ENCODE measurements around the gene FAM221B. TPM values are rescaled to one million over a fixed set of nuclear protein-coding genes. Genes with fewer than 3 reads are reported as not detected.

FAM221B gene
- total RNA-seq, 6 donors from 2014 or later = 0.10 to 0.15 TPM; not detected in 4

GRCh38 chr9:35835216-35835632, 6.7 kb upstream of the FAM221B start:
- no peak overlapping the region for H3K4me3 ChIP-seq
- TF ChIP-seq POLR2A (IDR thresholded peaks at IDR 0.05) = no peak
- TF ChIP-seq EP300 (IDR thresholded peaks at IDR 0.05) = no peak
- TF ChIP-seq POLR2AphosphoS5 (IDR thresholded peaks at IDR 0.05) = no peak
- TF ChIP-seq CTCF (IDR thresholded peaks at IDR 0.05) = peak in 3 of 6 experiments; percentile 14 to 21 (median 20)
- ATAC-seq (ENCODE audit: low FRiP score in 2 of 2) (peak in 1 of 2 donors; percentile 54), DNase-seq (peak; percentile 49 to 59)
- peak overlapping the region in 1 of 4 donors; percentile 60 for H3K27ac ChIP-seq
- WGBS, 2 donors = 97 to 100% methylated on average over 1 to 3 of the region's 3 CpGs
- peaks cover 29 to 46% (median 36%) of the 10 kb centered on the region in 4 donors for H3K4me1 ChIP-seq
- H3K36me3 ChIP-seq = no peaks in the 10 kb centered on the region
- no peaks in the 10 kb centered on the region for H3K27me3 ChIP-seq
- H3K9me3 ChIP-seq = no peaks in the 10 kb centered on the region

- peaks cover 35 to 51% (median 43%) of the 10 kb centered on the region in 4 donors for H3K4me1 ChIP-seq
- ATAC-seq (ENCODE audit: low FRiP score in 2 of 2) (no peak), DNase-seq (no peak)
- no peaks in the 10 kb centered on the region for H3K27me3 ChIP-seq
- no peaks in the 10 kb centered on the region for H3K36me3 ChIP-seq
- H3K9me3 ChIP-seq = no peaks in the 10 kb centered on the region
- H3K27ac ChIP-seq = peak overlapping the region; percentile 43 to 60 (median 51)
- no peak for TF ChIP-seq POLR2A (IDR thresholded peaks at IDR 0.05)
- TF ChIP-seq EP300 (IDR thresholded peaks at IDR 0.05) = no peak
- H3K4me3 ChIP-seq = no peak overlapping the region
- WGBS, 2 donors = 77 to 85% methylated on average over 13 to 14 of the region's 14 CpGs
Observed at GRCh38 chr9:35834260-35835215, 6.0 kb upstream of the FAM221B start.

- no peaks in the 10 kb centered on the region for H3K27me3 ChIP-seq
- peak in 1 of 4 donors; percentile 3 for TF ChIP-seq EP300 (IDR thresholded peaks at IDR 0.05)
- TF ChIP-seq CTCF (IDR thresholded peaks at IDR 0.05) = no peak
- TF ChIP-seq POLR2A (IDR thresholded peaks at IDR 0.05) = peak in 1 of 4 donors; percentile 10
- H3K27ac ChIP-seq = peak overlapping the region; percentile 43 to 84 (median 64)
- DNase-seq (peak in 1 of 2 donors; percentile 60), ATAC-seq (ENCODE audit: low FRiP score in 2 of 2) (no peak)
- no peak overlapping the region for H3K4me3 ChIP-seq
- peaks cover 39 to 56% (median 47%) of the 10 kb centered on the region in 4 donors for H3K4me1 ChIP-seq
- 60 to 71% methylated on average over 5 of the region's 5 CpGs for WGBS, 2 donors
- H3K36me3 ChIP-seq = no peaks in the 10 kb centered on the region
- no peaks in the 10 kb centered on the region for H3K9me3 ChIP-seq
Observed at GRCh38 chr9:35832814-35833213, 4.3 kb upstream of the FAM221B start.

GRCh38 chr9:35831040-35831439, 2.5 kb upstream of the FAM221B start:
- Histone ChIP-seq H3K27ac (no peak overlapping the region), H3K36me3 (no peaks in the 10 kb centered on the region), H3K4me3 (no peak overlapping the region), H3K27me3 (no peaks in the 10 kb centered on the region), H3K9me3 (no peaks in the 10 kb centered on the region), H3K4me1 (peaks cover 40 to 54% (median 47%) of the 10 kb centered on the region in 4 donors)
- ATAC-seq (ENCODE audit: low FRiP score in 2 of 2) (no peak), DNase-seq (no peak)
- no peak for TF ChIP-seq POLR2A (IDR thresholded peaks at IDR 0.05)
- TF ChIP-seq EP300 (IDR thresholded peaks at IDR 0.05) = no peak
- TF ChIP-seq POLR2AphosphoS5 (IDR thresholded peaks at IDR 0.05) = no peak
- no peak for TF ChIP-seq CTCF (IDR thresholded peaks at IDR 0.05)
- 81 to 85% methylated on average over 4 of the region's 4 CpGs for WGBS, 2 donors

GRCh38 chr9:35829764-35830096, 1.2 kb upstream of the FAM221B start:
- TF ChIP-seq CTCF (IDR thresholded peaks at IDR 0.05) (no peak), POLR2AphosphoS5 (IDR thresholded peaks at IDR 0.05) (no peak), POLR2A (IDR thresholded peaks at IDR 0.05) (no peak), EP300 (IDR thresholded peaks at IDR 0.05) (no peak)
- Histone ChIP-seq H3K4me3 (peak overlapping the region; percentile 75 to 88 (median 82)), H3K27me3 (no peaks in the 10 kb centered on the region), H3K27ac (peak overlapping the region; percentile 92 to 97 (median 94)), H3K4me1 (peaks cover 30 to 54% (median 41%) of the 10 kb centered on the region in 4 donors), H3K36me3 (no peaks in the 10 kb centered on the region), H3K9me3 (no peaks in the 10 kb centered on the region)
- ATAC-seq (ENCODE audit: low FRiP score in 2 of 2) = no peak
- WGBS, 2 donors = 36 to 53% methylated on average over 2 of the region's 2 CpGs
- no peak for DNase-seq

Measured in upper lobe of left lung (tissue), 6 donors.